CD14-positive monocyte (primary cell): ENCODE data around the gene TNFAIP2. TPM values are rescaled to one million over a fixed set of nuclear protein-coding genes. Genes with fewer than 3 reads are reported as not detected.
A peak's percentile ranks its signal among the peaks of the same experiment; 100 is the strongest.

Experiments used
- DNase-seq, 3 donors: peaks; one replicate each; pipeline ENCODE4 v3.0.0-alpha.2; 2011 to 2022
- H2AFZ ChIP-seq: 2 replicates; pipeline ENCODE4 v1.6.0; 2012; ENCODE audit warnings: mild to moderate bottlenecking, low read depth, low read length, inconsistent platforms; ENCODE audit not compliant: insufficient read depth, poor library complexity, severe bottlenecking
- H3K27ac ChIP-seq, 2 donors: 1 replicate in 1 of 2; 2 replicates in 1 of 2; pipeline ENCODE4 v1.5.1; 2012 to 2013; ENCODE audit warnings: low read length in 2 of 2, control low read depth in 1 of 2, inconsistent platforms in 1 of 2, low read depth in 1 of 2, mild to moderate bottlenecking in 1 of 2
- H3K27me3 ChIP-seq, 2 donors: one replicate each; pipeline versions ENCODE4 v1.6.0 to v1.6.1; 2011 to 2013; ENCODE audit warnings: low read length in 2 of 2; ENCODE audit not compliant: control insufficient read depth in 2 of 2, insufficient read depth in 2 of 2
- H3K36me3 ChIP-seq, 2 donors: replicated peaks in 1 of 2; 1 replicate in 1 of 2; 2 replicates in 1 of 2; pipeline versions ENCODE4 v1.5.1 to v1.6.1; 2012 to 2013; ENCODE audit warnings: low read length in 2 of 2, control low read depth in 1 of 2, inconsistent platforms in 1 of 2, mild to moderate bottlenecking in 1 of 2; ENCODE audit not compliant: insufficient read depth in 2 of 2, control insufficient read depth in 1 of 2
- H3K4me1 ChIP-seq, 2 donors: 1 replicate in 1 of 2; 2 replicates in 1 of 2; pipeline versions ENCODE4 v1.5.1 to v1.6.1; 2012 to 2013; ENCODE audit warnings: low read length in 2 of 2, control low read depth in 1 of 2, inconsistent platforms in 1 of 2, mild to moderate bottlenecking in 1 of 2, moderate library complexity in 1 of 2; ENCODE audit not compliant: insufficient read depth in 2 of 2, control insufficient read depth in 1 of 2
- H3K4me2 ChIP-seq: replicated peaks from 2 replicates; pipeline ENCODE3; 2012; ENCODE audit warnings: low read length, moderate library complexity, mild to moderate bottlenecking; ENCODE audit not compliant: poor library complexity, severe bottlenecking; ENCODE audit errors: extremely low read depth
- H3K4me3 ChIP-seq, 3 experiments: fragments of 200-600 bp in 1 of 3; sonication (generic) in 1 of 3; replicated peaks in 1 of 3; 1 replicate in 2 of 3; 2 replicates in 1 of 3; pipeline ENCODE4 v1.5.1; 2011 to 2013; ENCODE audit warnings: low read length in 3 of 3, mild to moderate bottlenecking in 3 of 3, control low read depth in 2 of 3, low read depth in 2 of 3, inconsistent platforms in 1 of 3, moderate library complexity in 1 of 3
- H3K79me2 ChIP-seq: 2 replicates; pipeline ENCODE4 v1.6.0; 2012; ENCODE audit warnings: mild to moderate bottlenecking, control low read depth, inconsistent platforms, low read length, moderate library complexity; ENCODE audit not compliant: insufficient read depth
- H3K9ac ChIP-seq: 2 replicates; pipeline ENCODE4 v1.6.0; 2017; ENCODE audit warnings: low read length, mild to moderate bottlenecking; ENCODE audit not compliant: insufficient read depth, poor library complexity, severe bottlenecking
- H3K9me3 ChIP-seq, 2 donors: replicated peaks in 1 of 2; 1 replicate in 1 of 2; 2 replicates in 1 of 2; pipeline versions ENCODE4 v1.5.1 to v1.6.1; 2012 to 2013; ENCODE audit warnings: low read length in 2 of 2, control low read depth in 1 of 2; ENCODE audit not compliant: control insufficient read depth in 1 of 2, insufficient read depth in 1 of 2
- H4K20me1 ChIP-seq: 2 replicates; pipeline ENCODE4 v1.6.0; 2012; ENCODE audit warnings: mild to moderate bottlenecking, low read length, control low read depth, moderate library complexity; ENCODE audit not compliant: insufficient read depth
- H3K27ac Mint-ChIP-seq, 7 donors: one replicate each; pipeline ENCODE4 v1.8.0; 2020; ENCODE audit warnings: mild to moderate bottlenecking in 7 of 7, mixed read lengths in 7 of 7, moderate library complexity in 6 of 7, inconsistent platforms in 2 of 7
- H3K27me3 Mint-ChIP-seq, 3 donors: one replicate each; pipeline ENCODE4 v1.8.0; 2021 to 2022; ENCODE audit warnings: low read depth in 3 of 3, mild to moderate bottlenecking in 3 of 3, mixed read lengths in 3 of 3, moderate library complexity in 3 of 3, inconsistent platforms in 1 of 3
- H3K36me3 Mint-ChIP-seq, 2 donors: one replicate each; pipeline ENCODE4 v1.8.0; 2020; ENCODE audit warnings: mixed read lengths in 2 of 2, inconsistent platforms in 1 of 2, mild to moderate bottlenecking in 1 of 2
- H3K4me1 Mint-ChIP-seq: one replicate; pipeline ENCODE4 v1.8.0; 2020; ENCODE audit warnings: mild to moderate bottlenecking, mixed read lengths
- H3K4me3 Mint-ChIP-seq, 2 donors: one replicate each; pipeline ENCODE4 v1.8.0; 2020; ENCODE audit warnings: mild to moderate bottlenecking in 2 of 2, mixed read lengths in 2 of 2, moderate library complexity in 1 of 2
- H3K9me3 Mint-ChIP-seq, 7 donors: one replicate each; pipeline ENCODE4 v1.8.0; 2020 to 2022; ENCODE audit warnings: mixed read lengths in 7 of 7, mild to moderate bottlenecking in 6 of 7, moderate library complexity in 6 of 7, inconsistent platforms in 2 of 7
- CTCF ChIP-seq: fragments of 200-600 bp; IDR thresholded peaks from one replicate; pipeline ENCODE4 v1.8.0; 2022; ENCODE audit warnings: antibody characterized with exemption, mild to moderate bottlenecking
- WGBS: methylation state at CpG from one replicate; pipeline ENCODE4 v1.1.5; 2013; ENCODE audit warnings: missing lambda C conversion rate; ENCODE audit not compliant: insufficient coverage; 5-methylcytosine and 5-hydroxymethylcytosine counted together
- intact Hi-C, 2 donors: fragments of 100-400 bp; cut with micrococcal nuclease; formaldehyde crosslinking; loops; one replicate each; pipeline versions ENCODE4 v1.15.0 to v1.15.1; 2023
- polyA plus RNA-seq, 3 donors: library from polyadenylated mRNA; depleted of rRNA in 1 of 3; unstranded in 2 of 3; stranded (reverse) in 1 of 3; fragments of 300-500 nt in 2 of 3; fragments of >200 nt in 1 of 3; fragmentation: Illumina TruSeq in 2 of 3; gene quantifications; 1 replicate in 2 of 3; 2 replicates in 1 of 3; pipeline ENCODE4 v1.2.3, GENCODE V29; 2012 to 2021

Gene TNFAIP2
- polyA plus RNA-seq, 3 donors, result 41.5 to 1,807 (median 50.8) TPM

GRCh38 chr14:103089386-103090335 is 33.6 kb upstream of the TNFAIP2 start:
- Histone ChIP-seq H3K27ac (no peak overlapping the region), H3K9ac (no peak overlapping the region), H3K27me3 (peaks cover under 1 to 21% of the 10 kb centered on the region in 2 donors)

More at GRCh38 chr14:103089386-103090335, 33.6 kb upstream of the TNFAIP2 start:
- intact Hi-C loops, result no loop called here
- peaks cover 12 to 34% (median 21%) of the 10 kb centered on the region in 3 donors for H3K27me3 Mint-ChIP-seq
- no peak for TF ChIP-seq CTCF
- Histone ChIP-seq H2AFZ (no peak overlapping the region), H3K4me3 (no peak overlapping the region), H3K9me3 (no peaks in the 10 kb centered on the region), H4K20me1 (no peaks in the 10 kb centered on the region), H3K4me1 (peaks cover 18 to 22% of the 10 kb centered on the region in 2 donors), H3K79me2 (no peaks in the 10 kb centered on the region), H3K4me2 (no peak overlapping the region), H3K36me3 (no peaks in the 10 kb centered on the region)
- H3K9me3 Mint-ChIP-seq, result peaks cover 0 to under 1% (median 0%) of the 10 kb centered on the region in 7 donors
- WGBS, result 93% methylated on average over 25 of the region's 28 CpGs
- peaks cover 17% of the 10 kb centered on the region for H3K4me1 Mint-ChIP-seq
- no peaks in the 10 kb centered on the region for H3K36me3 Mint-ChIP-seq
- DNase-seq, result no peak
- no peak overlapping the region for H3K4me3 Mint-ChIP-seq
- H3K27ac Mint-ChIP-seq, result peak overlapping the region in 1 of 7 donors; percentile 11
